ENCODE data around the gene GALNT12. TPM values are rescaled to one million over a fixed set of nuclear protein-coding genes. Genes with fewer than 3 reads are reported as not detected.

Gene GALNT12
- total RNA-seq, 1 experiment from 2014 or later: 14.8 TPM

DNA sequence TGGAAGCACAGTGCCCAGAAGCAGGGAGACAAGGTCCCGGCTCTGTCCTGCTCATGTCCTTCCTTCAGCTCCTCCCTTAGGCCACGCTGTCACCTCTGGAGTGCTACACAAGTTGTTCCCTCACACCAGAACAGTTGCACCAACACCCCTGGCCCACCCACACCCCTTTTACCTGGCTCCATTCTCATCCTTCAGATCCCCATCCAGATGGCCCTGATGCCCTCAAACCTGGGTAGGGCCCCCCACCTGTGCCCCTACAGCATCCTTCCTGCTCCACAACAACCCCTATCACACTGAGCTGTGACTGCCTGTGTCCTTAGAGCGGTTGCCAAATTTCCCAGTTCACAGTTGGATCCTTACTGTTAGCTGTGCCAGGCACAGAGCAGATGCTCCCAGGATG is 40.3 kb upstream of the GALNT12 start:
- no peaks in the 10 kb centered on the region for H3F3A ChIP-seq (ENCODE audit: low read length, unreplicated experiment)
- ATAC-seq: no peak

DNA sequence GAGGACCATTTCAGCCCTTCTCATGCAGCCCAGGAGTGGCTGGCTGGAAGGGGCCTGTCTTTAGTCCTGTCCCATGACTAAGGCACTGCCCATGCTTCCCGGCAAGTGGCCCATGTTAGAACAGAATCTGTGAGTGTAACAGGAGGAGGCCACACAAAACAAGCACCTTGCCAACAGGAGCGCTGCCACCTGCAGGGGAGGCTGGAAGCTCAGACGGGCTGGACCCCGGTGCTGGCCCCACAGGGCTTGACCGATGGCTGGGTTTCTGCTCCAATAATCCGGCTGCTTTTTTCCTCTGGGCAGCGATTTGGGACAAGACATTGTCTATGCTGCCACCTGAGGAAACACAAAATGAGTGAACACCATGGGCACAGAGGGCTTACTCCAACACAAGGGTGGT is 39.6 kb upstream of the GALNT12 start:
- BruUV-seq (replicated peaks): no TSS peak
- Histone ChIP-seq H3K4me2 (ENCODE audit: low read length) (no peak overlapping the region), H2AFZ (ENCODE audit: low read length) (no peak overlapping the region), H3K27ac (ENCODE audit: low read length) (no peak overlapping the region), H3K9me3 (ENCODE audit: low read length) (no peaks in the 10 kb centered on the region), H3K9ac (ENCODE audit: low read length) (no peak overlapping the region), H3K27me3 (ENCODE audit: low read length) (no peaks in the 10 kb centered on the region), H4K20me1 (ENCODE audit: low read length) (no peaks in the 10 kb centered on the region), H3K4me3 (ENCODE audit: low read length) (no peak overlapping the region), H3K36me3 (ENCODE audit: low read depth, low read length) (peaks cover 15% of the 10 kb centered on the region), H3F3A (ENCODE audit: low read length, unreplicated experiment) (no peaks in the 10 kb centered on the region), H3K4me1 (ENCODE audit: insufficient read depth, low read length) (no peaks in the 10 kb centered on the region), H3K9me2 (replicated peaks; ENCODE audit: low read length) (no peaks in the 10 kb centered on the region), H3K79me2 (ENCODE audit: low read length) (no peaks in the 10 kb centered on the region)
- intact Hi-C loops (cut with micrococcal nuclease): no loop called here
- DNase-seq (no peak), ATAC-seq (no peak)
- ChIA-PET CTCF (no interaction called here), POLR2A (ENCODE audit: unreplicated experiment) (no interaction called here)
- TF ChIP-seq EZH2phosphoT487 (IDR thresholded peaks at IDR 0.05; ENCODE audit: borderline replicate concordance, low read length): no peak

More for the DNA sequence above, 40.3 kb upstream of the GALNT12 start:
- Histone ChIP-seq H3K36me3 (ENCODE audit: low read depth, low read length) (peaks cover 15% of the 10 kb centered on the region), H3K4me1 (ENCODE audit: insufficient read depth, low read length) (no peaks in the 10 kb centered on the region), H3K9ac (ENCODE audit: low read length) (no peak overlapping the region), H3K4me3 (ENCODE audit: low read length) (no peak overlapping the region), H4K20me1 (ENCODE audit: low read length) (no peaks in the 10 kb centered on the region), H2AFZ (ENCODE audit: low read length) (no peak overlapping the region), H3K9me3 (ENCODE audit: low read length) (no peaks in the 10 kb centered on the region), H3K27ac (ENCODE audit: low read length) (no peak overlapping the region), H3K79me2 (ENCODE audit: low read length) (no peaks in the 10 kb centered on the region), H3K4me2 (ENCODE audit: low read length) (no peak overlapping the region), H3K9me2 (replicated peaks; ENCODE audit: low read length) (no peaks in the 10 kb centered on the region), H3K27me3 (ENCODE audit: low read length) (no peaks in the 10 kb centered on the region)
- intact Hi-C loops (cut with micrococcal nuclease): no loop called here
- no TSS peak for BruUV-seq (replicated peaks)
- no peak for DNase-seq
- ChIA-PET CTCF (no interaction called here), POLR2A (ENCODE audit: unreplicated experiment) (no interaction called here)
- TF ChIP-seq EZH2phosphoT487 (IDR thresholded peaks at IDR 0.05; ENCODE audit: borderline replicate concordance, low read length) (no peak), EZH2 (IDR thresholded peaks at IDR 0.05; ENCODE audit: low read length, unreplicated experiment) (no peak)
- TF ChIP-seq, protein P1, sequence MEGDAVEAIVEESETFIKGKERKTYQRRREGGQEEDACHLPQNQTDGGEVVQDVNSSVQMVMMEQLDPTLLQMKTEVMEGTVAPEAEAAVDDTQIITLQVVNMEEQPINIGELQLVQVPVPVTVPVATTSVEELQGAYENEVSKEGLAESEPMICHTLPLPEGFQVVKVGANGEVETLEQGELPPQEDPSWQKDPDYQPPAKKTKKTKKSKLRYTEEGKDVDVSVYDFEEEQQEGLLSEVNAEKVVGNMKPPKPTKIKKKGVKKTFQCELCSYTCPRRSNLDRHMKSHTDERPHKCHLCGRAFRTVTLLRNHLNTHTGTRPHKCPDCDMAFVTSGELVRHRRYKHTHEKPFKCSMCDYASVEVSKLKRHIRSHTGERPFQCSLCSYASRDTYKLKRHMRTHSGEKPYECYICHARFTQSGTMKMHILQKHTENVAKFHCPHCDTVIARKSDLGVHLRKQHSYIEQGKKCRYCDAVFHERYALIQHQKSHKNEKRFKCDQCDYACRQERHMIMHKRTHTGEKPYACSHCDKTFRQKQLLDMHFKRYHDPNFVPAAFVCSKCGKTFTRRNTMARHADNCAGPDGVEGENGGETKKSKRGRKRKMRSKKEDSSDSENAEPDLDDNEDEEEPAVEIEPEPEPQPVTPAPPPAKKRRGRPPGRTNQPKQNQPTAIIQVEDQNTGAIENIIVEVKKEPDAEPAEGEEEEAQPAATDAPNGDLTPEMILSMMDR (conservative IDR thresholded peaks at IDR 0.05; ENCODE audit: low read depth, low read length): no peak

DNA sequence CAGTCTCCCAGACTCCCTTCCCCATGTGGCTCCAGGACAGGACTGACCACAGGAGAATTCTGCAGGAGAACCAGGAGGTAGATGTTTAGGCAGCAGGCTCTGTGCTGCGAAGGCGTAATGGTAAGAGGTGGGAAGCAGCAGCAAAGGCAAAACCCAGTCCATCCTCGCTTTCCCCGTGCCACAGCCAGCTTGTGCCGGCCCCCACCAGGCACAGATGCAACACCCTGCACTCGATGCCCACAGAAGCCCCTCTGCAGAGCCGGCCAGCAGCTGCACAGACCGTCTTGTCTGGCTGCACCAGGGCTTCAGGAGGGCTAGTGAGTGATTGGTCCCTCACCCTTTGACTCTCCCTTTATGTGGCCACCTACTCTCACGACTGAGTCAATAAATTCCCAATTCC is 39.1 kb upstream of the GALNT12 start:
- no peak overlapping the region for H2AFZ ChIP-seq (ENCODE audit: low read length)
- no peak overlapping the region for H3K9ac ChIP-seq (ENCODE audit: low read length)
- DNase-seq (no peak), ATAC-seq (no peak)
- no peaks in the 10 kb centered on the region for H3K9me3 ChIP-seq (ENCODE audit: low read length)
- H3K4me3 ChIP-seq (ENCODE audit: low read length): no peak overlapping the region
- ChIA-PET CTCF (no interaction called here), POLR2A (ENCODE audit: unreplicated experiment) (no interaction called here)
- H3K36me3 ChIP-seq (ENCODE audit: low read depth, low read length): peaks cover 15% of the 10 kb centered on the region
- no peaks in the 10 kb centered on the region for H3K79me2 ChIP-seq (ENCODE audit: low read length)
- intact Hi-C loops (cut with micrococcal nuclease): no loop called here
- no peak overlapping the region for H3K27ac ChIP-seq (ENCODE audit: low read length)
- TF ChIP-seq, protein P1 (conservative IDR thresholded peaks at IDR 0.05; ENCODE audit: low read depth, low read length): no peak
- TF ChIP-seq EZH2 (IDR thresholded peaks at IDR 0.05; ENCODE audit: low read length, unreplicated experiment) (no peak), EZH2phosphoT487 (IDR thresholded peaks at IDR 0.05; ENCODE audit: borderline replicate concordance, low read length) (no peak)
- no peaks in the 10 kb centered on the region for H4K20me1 ChIP-seq (ENCODE audit: low read length)
- no peak overlapping the region for H3K4me2 ChIP-seq (ENCODE audit: low read length)
- BruUV-seq (replicated peaks): no TSS peak
- H3K27me3 ChIP-seq (ENCODE audit: low read length): no peaks in the 10 kb centered on the region
- no peaks in the 10 kb centered on the region for H3K4me1 ChIP-seq (ENCODE audit: insufficient read depth, low read length)
- H3F3A ChIP-seq (ENCODE audit: low read length, unreplicated experiment): no peaks in the 10 kb centered on the region
- no peaks in the 10 kb centered on the region for H3K9me2 ChIP-seq (replicated peaks; ENCODE audit: low read length)
